HG03095 (cell line): Measurements from ENCODE around the gene MPDU1.
A peak's percentile ranks its signal among the peaks of the same experiment; 100 is the strongest.

Source experiments
- ATAC-seq: cut with Tn5 transposase; IDR thresholded peaks from one replicate; pipeline ENCODE4 v1.9.1; 2021; ENCODE audit warnings: moderate library complexity; ENCODE audit not compliant: unreplicated experiment

Gene MPDU1

DNA sequence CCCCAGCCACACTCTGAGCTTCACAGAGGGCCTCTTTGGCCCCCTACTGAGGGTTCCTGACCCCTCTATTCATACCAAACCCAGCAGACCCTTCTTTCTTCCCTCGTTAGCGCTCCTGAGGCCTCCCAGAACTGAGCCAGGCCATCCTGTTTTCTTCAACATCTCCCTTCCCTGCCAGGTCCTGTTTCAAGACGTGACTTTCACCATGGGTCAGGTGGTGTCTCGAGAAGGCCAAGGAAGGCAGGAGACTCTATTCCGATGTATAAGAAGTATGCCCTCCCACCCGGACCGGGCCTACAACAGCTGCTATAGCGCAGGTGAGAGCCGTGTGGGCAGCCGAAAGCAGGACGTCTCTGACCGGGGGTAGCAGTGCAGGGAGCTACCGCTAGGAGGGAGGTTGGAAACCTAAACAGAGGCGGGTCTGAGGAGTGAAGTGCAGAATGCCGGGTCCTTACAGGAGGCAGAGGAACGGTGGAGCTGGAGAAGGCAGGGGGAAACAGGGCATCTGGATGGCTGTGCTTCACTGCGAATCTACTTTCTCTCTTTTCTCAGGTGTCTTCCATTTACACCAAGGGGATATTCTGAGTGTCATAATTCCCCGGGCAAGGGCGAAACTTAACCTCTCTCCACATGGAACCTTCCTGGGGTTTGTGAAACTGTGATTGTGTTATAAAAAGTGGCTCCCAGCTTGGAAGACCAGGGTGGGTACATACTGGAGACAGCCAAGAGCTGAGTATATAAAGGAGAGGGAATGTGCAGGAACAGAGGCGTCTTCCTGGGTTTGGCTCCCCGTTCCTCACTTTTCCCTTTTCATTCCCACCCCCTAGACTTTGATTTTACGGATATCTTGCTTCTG lies 23.3 kb upstream of the MPDU1 start:
- ATAC-seq = no peak

DNA sequence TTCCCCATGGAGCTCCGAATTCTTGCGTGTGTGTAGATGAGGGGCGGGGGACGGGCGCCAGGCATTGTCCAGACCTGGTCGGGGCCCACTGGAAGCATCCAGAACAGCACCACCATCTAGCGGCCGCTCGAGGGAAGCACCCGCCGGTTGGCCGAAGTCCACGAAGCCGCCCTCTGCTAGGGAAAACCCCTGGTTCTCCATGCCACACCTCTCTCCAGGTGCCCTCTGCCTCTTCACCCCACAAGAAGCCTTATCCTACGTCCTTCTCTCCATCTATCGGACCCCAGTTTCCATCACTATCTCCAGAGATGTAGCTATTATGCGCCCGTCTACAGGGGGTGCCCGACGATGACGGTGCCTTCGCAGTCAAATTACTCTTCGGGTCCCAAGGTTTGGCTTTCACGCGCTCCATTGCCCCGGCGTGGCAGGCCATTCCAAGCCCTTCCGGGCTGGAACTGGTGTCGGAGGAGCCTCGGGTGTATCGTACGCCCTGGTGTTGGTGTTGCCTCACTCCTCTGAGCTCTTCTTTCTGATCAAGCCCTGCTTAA lies 22.6 kb upstream of the MPDU1 start:
- ATAC-seq = peak; percentile 49

GRCh38 chr17:7561589-7562207 lies 22.0 kb upstream of the MPDU1 start, which contains the start of gene SENP3:
Gene SENP3, plus strand, starts transcription at chr17:7561919. Its CDS starts 1,158 bp downstream, at chr17:7563077.
- peak; percentile 35 for ATAC-seq

DNA sequence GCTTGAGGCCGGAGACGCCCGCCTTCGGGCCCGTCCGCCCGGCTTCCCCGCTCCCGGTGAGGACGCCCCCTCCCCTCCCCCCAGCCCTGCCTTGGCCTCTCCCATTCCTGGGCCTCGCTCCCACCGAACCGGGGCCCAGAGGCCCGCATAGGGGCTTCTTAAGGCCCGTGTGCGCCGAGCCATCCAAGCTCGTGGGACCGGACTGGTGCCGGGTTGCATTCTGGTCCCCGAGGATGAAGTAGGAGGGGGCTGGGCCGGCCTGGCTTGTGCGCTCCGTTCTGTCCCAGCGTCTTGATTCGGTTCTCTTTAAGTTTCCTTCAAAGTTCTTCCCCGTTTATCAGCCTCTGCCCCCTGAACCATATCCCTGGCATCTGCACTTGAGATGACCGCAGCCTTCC lies 21.4 kb upstream of the MPDU1 start:
- ATAC-seq = no peak

DNA sequence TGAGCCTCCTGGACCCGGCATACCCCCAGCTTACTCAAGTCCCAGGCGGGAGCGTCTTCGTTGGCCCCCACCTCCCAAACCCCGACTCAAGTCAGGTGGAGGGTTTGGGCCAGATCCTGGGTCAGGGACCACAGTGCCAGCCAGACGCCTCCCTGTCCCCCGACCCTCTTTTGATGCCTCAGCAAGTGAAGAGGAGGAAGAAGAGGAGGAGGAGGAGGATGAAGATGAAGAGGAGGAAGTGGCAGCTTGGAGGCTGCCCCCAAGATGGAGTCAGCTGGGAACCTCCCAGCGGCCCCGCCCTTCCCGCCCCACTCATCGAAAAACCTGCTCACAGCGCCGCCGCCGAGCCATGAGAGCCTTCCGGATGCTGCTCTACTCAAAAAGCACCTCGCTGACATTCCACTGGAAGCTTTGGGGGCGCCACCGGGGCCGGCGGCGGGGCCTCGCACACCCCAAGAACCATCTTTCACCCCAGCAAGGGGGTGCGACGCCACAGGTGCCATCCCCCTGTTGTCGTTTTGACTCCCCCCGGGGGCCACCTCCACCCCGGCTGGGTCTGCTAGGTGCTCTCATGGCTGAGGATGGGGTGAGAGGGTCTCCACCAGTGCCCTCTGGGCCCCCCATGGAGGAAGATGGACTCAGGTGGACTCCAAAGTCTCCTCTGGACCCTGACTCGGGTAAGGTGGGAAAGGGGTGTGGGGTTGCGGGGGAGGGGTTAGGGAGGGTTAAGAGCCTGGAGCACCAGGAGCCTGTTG lies 20.4 kb upstream of the MPDU1 start:
- ATAC-seq = no peak

- no peak for ATAC-seq
Measured at GRCh38 chr17:7569571-7569970, 14.1 kb upstream of the MPDU1 start.

DNA sequence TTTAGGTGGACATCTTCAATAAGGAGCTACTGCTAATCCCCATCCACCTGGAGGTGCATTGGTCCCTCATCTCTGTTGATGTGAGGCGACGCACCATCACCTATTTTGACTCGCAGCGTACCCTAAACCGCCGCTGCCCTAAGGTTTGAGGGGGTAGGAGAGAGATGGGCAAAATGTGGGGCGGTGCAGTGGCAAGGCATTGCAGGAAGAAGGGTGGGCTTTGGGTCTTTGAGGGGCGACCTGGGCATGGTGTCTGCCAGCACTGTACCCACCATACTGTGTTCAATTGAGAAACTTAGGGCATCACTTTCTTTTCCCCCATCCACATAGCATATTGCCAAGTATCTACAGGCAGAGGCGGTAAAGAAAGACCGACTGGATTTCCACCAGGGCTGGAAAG lies 13.3 kb upstream of the MPDU1 start:
- no peak for ATAC-seq

DNA sequence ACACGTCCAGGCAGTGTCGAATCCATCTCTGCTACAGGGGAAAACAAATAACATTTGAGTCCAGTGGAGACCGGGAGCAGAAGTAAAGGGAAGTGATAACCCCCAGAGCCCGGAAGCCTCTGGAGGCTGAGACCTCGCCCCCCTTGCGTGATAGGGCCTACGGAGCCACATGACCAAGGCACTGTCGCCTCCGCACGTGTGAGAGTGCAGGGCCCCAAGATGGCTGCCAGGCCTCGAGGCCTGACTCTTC lies 11.4 kb upstream of the MPDU1 start:
- ATAC-seq = peak; percentile 89

- ATAC-seq = no peak
Measured at GRCh38 chr17:7572588-7573323, 10.9 kb upstream of the MPDU1 start.

DNA sequence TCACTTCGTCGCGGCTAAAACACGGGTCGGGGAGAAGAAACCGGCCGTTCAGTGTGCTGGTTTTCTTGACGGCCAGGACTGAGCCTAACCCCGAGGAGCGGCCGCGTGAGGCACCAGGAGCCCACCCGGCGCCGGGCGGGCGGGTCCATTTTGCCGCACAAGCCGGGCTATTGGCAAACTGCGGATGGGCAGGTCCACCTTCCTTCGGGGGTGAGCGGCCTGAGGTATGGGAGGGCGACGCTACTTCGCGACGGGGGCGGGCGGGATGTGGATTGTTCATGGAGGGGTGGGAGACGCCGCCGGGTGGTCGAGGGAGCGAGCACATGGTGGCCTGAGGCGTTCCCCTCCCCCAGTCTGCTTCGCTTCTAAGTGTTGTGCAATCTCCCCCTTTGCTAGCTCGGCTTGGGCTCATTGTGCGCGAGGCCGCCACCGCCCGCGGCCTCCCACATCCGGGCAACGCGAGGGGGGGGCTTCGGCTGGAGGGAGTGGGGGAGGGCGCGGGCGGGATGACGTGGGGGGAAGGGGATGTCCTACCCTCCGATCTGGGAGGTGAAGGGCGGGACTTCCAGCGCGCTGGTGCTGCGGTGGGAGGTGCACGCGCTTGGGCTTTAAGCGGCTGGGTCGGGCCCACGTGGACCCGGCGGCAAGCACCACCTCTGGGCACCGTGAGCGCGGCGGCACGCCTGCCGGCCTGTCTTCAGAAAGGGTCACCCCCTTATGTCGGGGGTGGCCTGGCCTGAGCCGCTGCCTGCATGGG lies 10.2 kb upstream of the MPDU1 start:
- no peak for ATAC-seq

DNA sequence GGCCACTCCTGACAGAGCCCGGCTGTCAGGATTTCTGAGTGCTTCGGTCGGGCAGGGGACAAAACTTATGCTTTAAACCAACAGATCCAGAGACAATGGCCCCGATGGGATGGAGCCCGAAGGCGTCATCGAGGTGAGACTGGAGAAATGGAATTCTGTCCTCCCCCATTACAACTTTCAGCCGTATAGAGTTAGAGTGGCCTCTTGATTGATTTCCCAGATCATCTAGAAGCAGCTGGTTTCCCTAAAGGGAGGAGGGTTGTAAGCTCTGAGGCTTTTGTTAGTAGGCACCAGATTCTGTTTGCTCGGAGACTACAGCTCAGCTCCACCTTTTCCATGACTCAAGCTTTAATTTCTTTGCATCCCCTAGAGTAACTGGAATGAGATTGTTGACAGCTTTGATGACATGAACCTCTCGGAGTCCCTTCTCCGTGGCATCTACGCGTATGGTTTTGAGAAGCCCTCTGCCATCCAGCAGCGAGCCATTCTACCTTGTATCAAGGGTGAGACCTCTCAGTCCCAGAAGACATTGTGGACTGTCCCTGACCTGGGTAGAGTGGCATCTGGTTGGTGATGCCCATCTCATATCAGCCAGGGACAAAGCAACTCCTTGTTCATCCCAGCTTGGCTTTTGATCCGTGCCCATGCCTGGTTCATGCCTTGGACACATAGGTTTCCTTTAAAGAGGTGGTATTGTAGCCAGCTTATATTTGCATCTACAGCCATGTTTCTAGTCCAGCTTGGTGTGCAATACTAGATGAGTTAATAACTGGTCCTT lies 9.3 kb upstream of the MPDU1 start:
- no peak for ATAC-seq

- no peak for ATAC-seq
Measured at GRCh38 chr17:7575481-7575883, 8.2 kb upstream of the MPDU1 start.

- ATAC-seq = no peak
Measured at GRCh38 chr17:7575959-7576358, 7.7 kb upstream of the MPDU1 start.

- ATAC-seq = no peak
Measured at GRCh38 chr17:7576432-7576937, 7.2 kb upstream of the MPDU1 start.

GRCh38 chr17:7577327-7578199 lies 6.1 kb upstream of the MPDU1 start:
- no peak for ATAC-seq

- ATAC-seq = no peak
Measured at GRCh38 chr17:7579001-7579833, 4.4 kb upstream of the MPDU1 start, which contains the start of gene CD68. Gene CD68, plus strand, starts transcription at chr17:7579638. Its CDS starts 40 bp downstream, at chr17:7579678.

GRCh38 chr17:7579834-7580603 lies 3.6 kb upstream of the MPDU1 start:
- no peak for ATAC-seq
